Measurements from ENCODE around the gene CATSPER1. TPM values are rescaled to one million over a fixed set of nuclear protein-coding genes. Genes with fewer than 3 reads are reported as not detected.

Gene CATSPER1
- total RNA-seq, 1 experiment from 2014 or later = 0.15 TPM

DNA sequence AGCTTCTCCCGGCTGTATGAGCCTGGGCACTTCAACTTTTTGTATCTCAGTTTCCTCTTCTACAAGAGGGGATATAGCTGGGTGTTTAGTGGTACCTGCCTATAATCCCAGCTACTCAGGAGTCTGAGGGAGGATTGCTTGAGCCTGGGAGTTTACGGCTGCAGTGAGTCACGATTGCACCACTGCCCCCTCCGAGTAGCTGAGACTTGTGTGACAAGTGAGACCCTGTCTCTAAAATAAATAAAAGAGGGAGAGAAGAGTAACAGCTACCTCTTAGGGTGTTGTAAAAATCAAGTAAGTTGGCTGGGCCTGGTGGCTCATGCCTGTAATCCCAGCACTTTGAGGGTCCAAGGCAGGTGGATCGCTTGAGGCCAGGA, 10.0 kb upstream of the CATSPER1 start:
- TF ChIP-seq POLR2AphosphoS5 (IDR thresholded peaks at IDR 0.05; ENCODE audit: low read depth, low read length) (no peak), TCF7L2 (IDR thresholded peaks at IDR 0.05; ENCODE audit: low read depth, low read length) (no peak), SIN3A (IDR thresholded peaks at IDR 0.05; ENCODE audit: borderline replicate concordance, insufficient read depth, low read depth, low read length) (no peak)
- TF ChIP-seq, protein P1, sequence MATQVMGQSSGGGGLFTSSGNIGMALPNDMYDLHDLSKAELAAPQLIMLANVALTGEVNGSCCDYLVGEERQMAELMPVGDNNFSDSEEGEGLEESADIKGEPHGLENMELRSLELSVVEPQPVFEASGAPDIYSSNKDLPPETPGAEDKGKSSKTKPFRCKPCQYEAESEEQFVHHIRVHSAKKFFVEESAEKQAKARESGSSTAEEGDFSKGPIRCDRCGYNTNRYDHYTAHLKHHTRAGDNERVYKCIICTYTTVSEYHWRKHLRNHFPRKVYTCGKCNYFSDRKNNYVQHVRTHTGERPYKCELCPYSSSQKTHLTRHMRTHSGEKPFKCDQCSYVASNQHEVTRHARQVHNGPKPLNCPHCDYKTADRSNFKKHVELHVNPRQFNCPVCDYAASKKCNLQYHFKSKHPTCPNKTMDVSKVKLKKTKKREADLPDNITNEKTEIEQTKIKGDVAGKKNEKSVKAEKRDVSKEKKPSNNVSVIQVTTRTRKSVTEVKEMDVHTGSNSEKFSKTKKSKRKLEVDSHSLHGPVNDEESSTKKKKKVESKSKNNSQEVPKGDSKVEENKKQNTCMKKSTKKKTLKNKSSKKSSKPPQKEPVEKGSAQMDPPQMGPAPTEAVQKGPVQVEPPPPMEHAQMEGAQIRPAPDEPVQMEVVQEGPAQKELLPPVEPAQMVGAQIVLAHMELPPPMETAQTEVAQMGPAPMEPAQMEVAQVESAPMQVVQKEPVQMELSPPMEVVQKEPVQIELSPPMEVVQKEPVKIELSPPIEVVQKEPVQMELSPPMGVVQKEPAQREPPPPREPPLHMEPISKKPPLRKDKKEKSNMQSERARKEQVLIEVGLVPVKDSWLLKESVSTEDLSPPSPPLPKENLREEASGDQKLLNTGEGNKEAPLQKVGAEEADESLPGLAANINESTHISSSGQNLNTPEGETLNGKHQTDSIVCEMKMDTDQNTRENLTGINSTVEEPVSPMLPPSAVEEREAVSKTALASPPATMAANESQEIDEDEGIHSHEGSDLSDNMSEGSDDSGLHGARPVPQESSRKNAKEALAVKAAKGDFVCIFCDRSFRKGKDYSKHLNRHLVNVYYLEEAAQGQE (IDR thresholded peaks at IDR 0.05; ENCODE audit: insufficient read depth in 1 of 2, low read depth in 2 of 2, low read length in 1 of 2) = no peak
- TF ChIP-seq, protein P2, sequence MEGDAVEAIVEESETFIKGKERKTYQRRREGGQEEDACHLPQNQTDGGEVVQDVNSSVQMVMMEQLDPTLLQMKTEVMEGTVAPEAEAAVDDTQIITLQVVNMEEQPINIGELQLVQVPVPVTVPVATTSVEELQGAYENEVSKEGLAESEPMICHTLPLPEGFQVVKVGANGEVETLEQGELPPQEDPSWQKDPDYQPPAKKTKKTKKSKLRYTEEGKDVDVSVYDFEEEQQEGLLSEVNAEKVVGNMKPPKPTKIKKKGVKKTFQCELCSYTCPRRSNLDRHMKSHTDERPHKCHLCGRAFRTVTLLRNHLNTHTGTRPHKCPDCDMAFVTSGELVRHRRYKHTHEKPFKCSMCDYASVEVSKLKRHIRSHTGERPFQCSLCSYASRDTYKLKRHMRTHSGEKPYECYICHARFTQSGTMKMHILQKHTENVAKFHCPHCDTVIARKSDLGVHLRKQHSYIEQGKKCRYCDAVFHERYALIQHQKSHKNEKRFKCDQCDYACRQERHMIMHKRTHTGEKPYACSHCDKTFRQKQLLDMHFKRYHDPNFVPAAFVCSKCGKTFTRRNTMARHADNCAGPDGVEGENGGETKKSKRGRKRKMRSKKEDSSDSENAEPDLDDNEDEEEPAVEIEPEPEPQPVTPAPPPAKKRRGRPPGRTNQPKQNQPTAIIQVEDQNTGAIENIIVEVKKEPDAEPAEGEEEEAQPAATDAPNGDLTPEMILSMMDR (IDR thresholded peaks at IDR 0.05) = no peak
- H3K4me1 ChIP-seq (ENCODE audit: control insufficient read depth, insufficient read depth, low read length) = no peaks in the 10 kb centered on the region
- ChIA-PET POLR2A (no interaction called here), CTCF (interaction anchor here (1.0 to 1.1 kb wide), 2 partner anchors 9 to 324 kb away, joined by 3 to 4 read pairs; partner anchors contain the start of gene KAT5)
- no TSS peak for BruUV-seq (replicated peaks)
- in situ Hi-C loops (cut with HindIII; ENCODE audit: low pct_unique_long_range_greater_than_20kb, low sequenced_read_pairs) (no loop called here), intact Hi-C loops (cut with micrococcal nuclease; ENCODE audit: unreplicated experiment) (no loop called here)
- peaks cover 2% of the 10 kb centered on the region; the same call in 1 of the 2 replicates for H3K9me3 ChIP-seq (ENCODE audit: control insufficient read depth, insufficient read depth, low read depth, low read length)
- no peaks in the 10 kb centered on the region for H3K27me3 ChIP-seq (ENCODE audit: control insufficient read depth, insufficient read depth, low read length)
- H3K36me3 ChIP-seq (ENCODE audit: control insufficient read depth, insufficient read depth, low read length) = no peaks in the 10 kb centered on the region
- no peak for ATAC-seq
- H3K27ac ChIP-seq (ENCODE audit: low read length) = no peak overlapping the region
- H3K4me3 ChIP-seq (ENCODE audit: low read depth in 2 of 2, low read length in 2 of 2) = no peak overlapping the region
- no peak for DNase-seq (ENCODE audit: low read depth, low spot score)

DNA sequence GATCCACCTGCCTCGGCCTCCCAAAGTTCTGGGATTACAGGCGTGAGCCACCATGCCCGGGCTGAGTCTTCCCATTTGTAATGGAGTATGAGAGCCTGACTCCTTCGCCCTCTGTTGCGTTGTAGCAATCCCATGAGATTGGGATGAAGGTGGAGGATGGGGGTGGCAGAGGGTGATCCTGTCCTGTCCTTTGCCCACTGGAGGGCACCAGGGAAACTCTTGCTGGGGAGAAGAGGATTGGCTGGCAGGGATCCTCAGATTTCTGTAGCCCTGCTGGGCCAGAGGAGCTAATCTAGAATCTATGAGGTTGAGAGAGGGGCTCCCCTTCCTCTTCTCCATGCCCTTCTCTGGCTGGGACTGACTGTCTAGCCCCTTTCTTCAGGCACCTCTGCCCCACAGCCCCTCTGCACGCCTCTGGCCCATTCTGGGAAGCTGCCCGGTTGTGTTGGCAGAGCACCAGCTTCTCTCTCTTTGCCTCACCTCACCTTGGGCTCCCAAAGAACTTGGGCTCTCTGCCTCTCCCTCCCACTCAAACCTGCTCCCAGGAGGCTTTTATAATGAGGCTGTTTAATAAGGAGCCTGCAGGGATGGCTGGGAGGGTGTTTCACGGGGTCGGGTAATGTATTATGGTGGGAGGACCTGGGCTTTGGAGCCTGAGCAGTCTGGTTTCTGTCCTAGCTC, 9.5 kb upstream of the CATSPER1 start:
- ChIA-PET POLR2A (no interaction called here), CTCF (interaction anchor here (1.0 to 1.1 kb wide), 2 partner anchors 10 to 324 kb away, joined by 3 to 4 read pairs; partner anchors contain the start of gene KAT5)
- ATAC-seq (peak; percentile 54; the same call in 1 of the 2 replicates), DNase-seq (ENCODE audit: low read depth, low spot score) (no peak)
- Histone ChIP-seq H3K27me3 (ENCODE audit: control insufficient read depth, insufficient read depth, low read length) (no peaks in the 10 kb centered on the region), H3K9me3 (ENCODE audit: control insufficient read depth, insufficient read depth, low read depth, low read length) (peaks cover 2% of the 10 kb centered on the region; the same call in 1 of the 2 replicates), H3K36me3 (ENCODE audit: control insufficient read depth, insufficient read depth, low read length) (no peaks in the 10 kb centered on the region), H3K4me1 (ENCODE audit: control insufficient read depth, insufficient read depth, low read length) (no peaks in the 10 kb centered on the region), H3K27ac (ENCODE audit: low read length) (no peak overlapping the region), H3K4me3 (ENCODE audit: low read depth in 2 of 2, low read length in 2 of 2) (no peak overlapping the region)
- in situ Hi-C loops (cut with HindIII; ENCODE audit: low pct_unique_long_range_greater_than_20kb, low sequenced_read_pairs) (no loop called here), intact Hi-C loops (cut with micrococcal nuclease; ENCODE audit: unreplicated experiment) (no loop called here)
- BruUV-seq (replicated peaks) = no TSS peak
- TF ChIP-seq SIN3A (IDR thresholded peaks at IDR 0.05; ENCODE audit: borderline replicate concordance, insufficient read depth, low read depth, low read length) = no peak
- TF ChIP-seq, protein P1 (IDR thresholded peaks at IDR 0.05; ENCODE audit: insufficient read depth in 1 of 2, low read depth in 2 of 2, low read length in 1 of 2) = no peak
- TF ChIP-seq POLR2AphosphoS5 (IDR thresholded peaks at IDR 0.05; ENCODE audit: low read depth, low read length) = no peak
- TF ChIP-seq TCF7L2 (IDR thresholded peaks at IDR 0.05; ENCODE audit: low read depth, low read length) = no peak
- TF ChIP-seq, protein P2 (IDR thresholded peaks at IDR 0.05) = no peak

Measured in Panc1 (cell line).